Liver (tissue), 9 donors: Measurements from ENCODE around the gene ARID3C. TPM values are rescaled to one million over a fixed set of nuclear protein-coding genes. Genes with fewer than 3 reads are reported as not detected.

ENCODE experiments used
- DNase-seq: peaks from one replicate; pipeline ENCODE4 v3.0.0-alpha.2; 2017; ENCODE audit warnings: low spot score
- H3K27ac ChIP-seq, 2 donors: one replicate each; pipeline ENCODE4 v1.7.0; 2013; ENCODE audit warnings: inconsistent platforms in 2 of 2, low read length in 2 of 2, control low read depth in 1 of 2, low read depth in 1 of 2, mild to moderate bottlenecking in 1 of 2
- H3K27me3 ChIP-seq, 4 donors: one replicate each; pipeline versions ENCODE4 v1.6.1 to v1.7.0; 2013; ENCODE audit warnings: low read length in 3 of 4, inconsistent platforms in 1 of 4, mild to moderate bottlenecking in 1 of 4, moderate library complexity in 1 of 4; ENCODE audit not compliant: control insufficient read depth in 4 of 4, insufficient read depth in 4 of 4
- H3K36me3 ChIP-seq, 4 donors: one replicate each; pipeline versions ENCODE4 v1.6.1 to v1.7.0; 2013; ENCODE audit warnings: low read length in 3 of 4, mild to moderate bottlenecking in 3 of 4, low read depth in 1 of 4, moderate library complexity in 1 of 4; ENCODE audit not compliant: control insufficient read depth in 4 of 4, insufficient read depth in 3 of 4
- H3K4me1 ChIP-seq, 4 donors: one replicate each; pipeline versions ENCODE4 v1.6.1 to v1.7.0; 2013; ENCODE audit warnings: low read length in 3 of 4, mild to moderate bottlenecking in 3 of 4, moderate library complexity in 1 of 4; ENCODE audit not compliant: control insufficient read depth in 4 of 4, insufficient read depth in 4 of 4
- H3K4me3 ChIP-seq, 3 donors: one replicate each; pipeline versions ENCODE4 v1.6.1 to v1.7.0; 2013; ENCODE audit warnings: low read length in 3 of 3, control low read depth in 1 of 3, low read depth in 1 of 3, mild to moderate bottlenecking in 1 of 3
- H3K9ac ChIP-seq, 2 donors: one replicate each; pipeline ENCODE4 v1.7.0; 2013; ENCODE audit warnings: low read length in 2 of 2, mild to moderate bottlenecking in 2 of 2, moderate library complexity in 2 of 2, control low read depth in 1 of 2, low read depth in 1 of 2
- H3K9me3 ChIP-seq, 4 donors: one replicate each; pipeline versions ENCODE4 v1.6.1 to v1.7.0; 2013; ENCODE audit warnings: low read length in 3 of 4; ENCODE audit not compliant: control insufficient read depth in 4 of 4
- ATF3 ChIP-seq: IDR thresholded peaks from 2 replicates; pipeline ENCODE4 v1.6.1; 2016; ENCODE audit warnings: antibody characterized with exemption
- CTCF ChIP-seq: fragments of 150-350 bp; IDR thresholded peaks from 2 replicates; pipeline ENCODE4 v1.5.1; 2017; ENCODE audit warnings: improper control_type of control experiment, low read depth, low read length; ENCODE audit not compliant: missing input control
- EGR1 ChIP-seq, 2 donors: IDR thresholded peaks; 2 replicates each; pipeline ENCODE4 v1.6.1; 2016 to 2018; ENCODE audit warnings: antibody characterized with exemption in 2 of 2, low read depth in 2 of 2
- FOXA2 ChIP-seq: IDR thresholded peaks from 2 replicates; pipeline ENCODE4 v1.6.1; 2016; ENCODE audit warnings: antibody characterized with exemption
- GABPA ChIP-seq, 2 donors: IDR thresholded peaks in 1 of 2; conservative IDR thresholded peaks in 1 of 2; 2 replicates each; pipeline ENCODE4 v1.6.1; 2016; ENCODE audit warnings: antibody characterized with exemption in 2 of 2, mild to moderate bottlenecking in 1 of 2, moderate library complexity in 1 of 2
- HNF4A ChIP-seq, 2 donors: conservative IDR thresholded peaks; 2 replicates each; pipeline ENCODE4 v1.6.1; 2016; ENCODE audit warnings: antibody characterized with exemption in 2 of 2, mild to moderate bottlenecking in 2 of 2
- HNF4G ChIP-seq: IDR thresholded peaks from 2 replicates; pipeline ENCODE4 v1.6.1; 2016; ENCODE audit warnings: antibody characterized with exemption
- JUND ChIP-seq, 2 donors: IDR thresholded peaks; 2 replicates each; pipeline ENCODE4 v1.6.1; 2016; ENCODE audit warnings: antibody characterized with exemption in 2 of 2
- NR2F2 ChIP-seq: IDR thresholded peaks from 2 replicates; pipeline ENCODE4 v1.6.1; 2016; ENCODE audit warnings: antibody characterized with exemption
- REST ChIP-seq: IDR thresholded peaks from 2 replicates; pipeline ENCODE4 v1.6.1; 2016; ENCODE audit warnings: antibody characterized with exemption, mild to moderate bottlenecking
- RXRA ChIP-seq, 2 donors: IDR thresholded peaks; 2 replicates each; pipeline ENCODE4 v1.6.1; 2017 to 2018; ENCODE audit warnings: antibody characterized with exemption in 2 of 2, mild to moderate bottlenecking in 1 of 2
- SP1 ChIP-seq: IDR thresholded peaks from 2 replicates; pipeline ENCODE4 v1.6.1; 2018; ENCODE audit warnings: antibody characterized with exemption, mild to moderate bottlenecking
- TAF1 ChIP-seq: conservative IDR thresholded peaks from 2 replicates; pipeline ENCODE4 v1.6.1; 2016; ENCODE audit warnings: antibody characterized with exemption, mild to moderate bottlenecking
- YY1 ChIP-seq: IDR thresholded peaks from 2 replicates; pipeline ENCODE4 v1.6.1; 2016; ENCODE audit warnings: antibody characterized with exemption, mild to moderate bottlenecking
- ZBTB33 ChIP-seq: IDR thresholded peaks from 2 replicates; pipeline ENCODE4 v1.6.1; 2016; ENCODE audit warnings: antibody characterized with exemption
- WGBS: extraction: QIAGEN DNeasy Blood & Tissue Kit; methylation state at CpG from one replicate; pipeline ENCODE4 v1.1.7; 2013; 5-methylcytosine and 5-hydroxymethylcytosine counted together
- polyA plus RNA-seq, 2 donors: library from polyadenylated mRNA; stranded (reverse) in 1 of 2; unstranded in 1 of 2; fragments of 200-250 nt in 1 of 2; fragments of >200 nt in 1 of 2; fragmentation: Nextera tagmentation in 1 of 2; extraction: Ambion mirVana in 1 of 2; gene quantifications; one replicate each; pipeline versions ENCODE4 v1.2.1 to v1.2.3, GENCODE V29; 2013 to 2015
- total RNA-seq, 2 donors: library from RNA; depleted of rRNA; stranded (reverse); fragments of >200 nt; gene quantifications; one replicate each; pipeline ENCODE4 v1.2.3, GENCODE V29; 2014
- TF ChIP-seq, protein P1 (sequence below): IDR thresholded peaks from 2 replicates; pipeline ENCODE4 v1.6.1; 2016; ENCODE audit warnings: antibody characterized with exemption
- donor health status: healthy.
- donor health status: healthy.
- donor health status: healthy.
- donor health status: healthy.
- donor health status: healthy.

The ARID3C gene
- total and polyA plus RNA-seq, 4 donors, result 0.58 to 2.6 (median 1.7) TPM

GRCh38 chr9:34576597-34577399 is 52.1 kb downstream of the ARID3C start (continued):
- TF ChIP-seq GABPA (IDR thresholded peaks at IDR 0.05 in 1 of 2, conservative IDR thresholded peaks at IDR 0.05 in 1 of 2) (no peak), HNF4G (no peak), REST (no peak), RXRA (IDR thresholded peaks at IDR 0.05) (no peak), YY1 (no peak)

DNA sequence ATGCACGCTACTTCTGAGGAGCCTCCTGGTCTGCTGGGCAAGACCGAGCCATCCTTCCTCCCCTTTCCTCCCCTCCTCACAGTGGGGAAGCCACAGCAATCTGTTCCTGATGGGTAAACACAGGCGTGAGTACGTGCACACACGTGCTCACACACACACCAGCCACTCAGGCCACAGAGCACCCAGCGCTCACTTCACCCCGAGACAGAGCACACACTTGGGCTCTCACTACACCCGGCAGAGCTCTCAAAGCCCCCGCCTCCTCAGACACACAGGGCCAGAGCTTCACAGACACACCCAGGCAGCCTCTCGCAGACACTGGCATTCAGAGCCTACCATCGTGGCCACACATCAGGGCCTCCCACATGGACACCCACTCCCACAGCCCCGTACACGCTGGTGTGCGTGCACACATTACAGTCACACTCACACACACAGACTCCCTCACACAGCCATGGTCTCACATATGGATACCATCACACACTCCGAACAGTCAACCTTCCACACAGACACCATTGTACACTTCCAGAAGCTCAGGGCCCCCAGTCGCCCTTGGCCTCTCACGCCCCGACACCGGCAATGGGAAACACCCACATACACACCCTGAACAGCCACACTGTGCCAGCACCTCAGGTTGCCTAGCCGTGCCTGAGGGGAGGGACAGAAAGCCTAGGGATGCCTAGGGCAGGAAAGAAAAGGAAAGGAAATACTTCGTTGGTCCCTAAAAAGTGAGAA is 52.8 kb downstream of the ARID3C start:
- DNase-seq, result no peak
- Histone ChIP-seq H3K27me3 (no peaks in the 10 kb centered on the region), H3K4me3 (no peak overlapping the region), H3K36me3 (no peaks in the 10 kb centered on the region), H3K9me3 (no peaks in the 10 kb centered on the region), H3K4me1 (peaks cover 3 to 24% (median 15%) of the 10 kb centered on the region in 4 donors), H3K9ac (no peak overlapping the region), H3K27ac (no peak overlapping the region)
- WGBS, result 81% methylated on average over 21 of the region's 21 CpGs
- TF ChIP-seq TAF1, result no peak
- no peak for TF ChIP-seq SP1
- no peak for TF ChIP-seq REST
- TF ChIP-seq JUND (IDR thresholded peaks at IDR 0.05), result no peak
- TF ChIP-seq NR2F2, result no peak
- TF ChIP-seq YY1, result no peak
- TF ChIP-seq FOXA2, result no peak
- TF ChIP-seq EGR1 (IDR thresholded peaks at IDR 0.05; ENCODE audit: low read depth in 2 of 2), result no peak
- TF ChIP-seq RXRA (IDR thresholded peaks at IDR 0.05), result no peak

- no peak overlapping the region for H3K9ac ChIP-seq
- no peaks in the 10 kb centered on the region for H3K36me3 ChIP-seq
- no peak for DNase-seq
- no peaks in the 10 kb centered on the region for H3K27me3 ChIP-seq
- no peak overlapping the region for H3K27ac ChIP-seq
- H3K4me1 ChIP-seq, result peaks cover 3 to 27% (median 15%) of the 10 kb centered on the region in 4 donors
- no peaks in the 10 kb centered on the region for H3K9me3 ChIP-seq
- 71% methylated on average over 8 of the region's 8 CpGs for WGBS
- no peak overlapping the region for H3K4me3 ChIP-seq
- TF ChIP-seq GABPA (IDR thresholded peaks at IDR 0.05 in 1 of 2, conservative IDR thresholded peaks at IDR 0.05 in 1 of 2) (no peak), NR2F2 (no peak), HNF4A (conservative IDR thresholded peaks at IDR 0.05) (no peak), SP1 (no peak), FOXA2 (no peak), RXRA (IDR thresholded peaks at IDR 0.05) (no peak), CTCF (no peak), ZBTB33 (no peak), ATF3 (no peak), HNF4G (no peak)
- TF ChIP-seq, protein P1, sequence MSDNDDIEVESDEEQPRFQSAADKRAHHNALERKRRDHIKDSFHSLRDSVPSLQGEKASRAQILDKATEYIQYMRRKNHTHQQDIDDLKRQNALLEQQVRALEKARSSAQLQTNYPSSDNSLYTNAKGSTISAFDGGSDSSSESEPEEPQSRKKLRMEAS, result no peak
These were observed 53.6 kb downstream of the ARID3C start for GRCh38 chr9:34575241-34575640.
